Skin epidermis (tissue), 12 donors: ENCODE measurements around the gene DLG1.
A peak's percentile ranks its signal among the peaks of the same experiment; 100 is the strongest.

ENCODE experiments used
- H3K27ac ChIP-seq, 21 experiments: fragments of 200-600 bp; sonication (generic) in 11 of 21; one replicate each; pipeline ENCODE4 v1.5.0; 2020; ENCODE audit warnings: mild to moderate bottlenecking in 3 of 21, inconsistent platforms in 2 of 21, moderate library complexity in 2 of 21
- H3K4me3 ChIP-seq, 7 experiments: fragments of 200-600 bp; sonication (generic) in 2 of 7; one replicate each; pipeline ENCODE4 v1.5.0; 2020; ENCODE audit warnings: inconsistent platforms in 2 of 7, mild to moderate bottlenecking in 2 of 7, moderate library complexity in 1 of 7

DLG1 gene

DNA sequence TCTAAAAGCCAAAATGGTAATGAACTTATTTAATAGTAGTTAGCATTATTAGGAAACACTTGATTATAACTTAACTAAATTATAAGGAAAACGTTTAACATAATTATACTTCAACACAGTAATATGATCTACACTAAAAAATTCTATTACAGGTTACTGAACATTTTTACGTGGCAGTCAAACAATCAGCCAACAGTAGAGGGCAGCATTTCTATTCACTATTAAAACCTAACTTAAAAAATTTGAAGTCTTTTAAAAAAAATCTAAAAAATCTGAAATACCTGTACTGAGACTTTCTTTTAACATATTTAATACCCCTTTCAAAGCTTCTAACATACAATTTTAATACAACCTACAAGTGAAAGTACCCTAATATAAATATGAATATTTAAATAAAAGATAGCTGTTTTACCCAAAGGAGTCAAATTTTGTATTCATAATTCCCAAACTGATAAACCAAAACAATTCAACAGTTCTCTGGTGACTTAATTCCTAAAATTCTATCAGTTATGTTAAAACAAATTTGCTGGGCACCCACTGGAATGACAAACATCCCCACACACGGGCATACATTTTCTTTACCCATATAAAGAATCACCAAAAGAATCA lies 41.5 kb downstream of the DLG1 start:
- H3K4me3 ChIP-seq: no peak overlapping the region
- peak overlapping the region in 1 of 21 experiments; percentile 5 for H3K27ac ChIP-seq

DNA sequence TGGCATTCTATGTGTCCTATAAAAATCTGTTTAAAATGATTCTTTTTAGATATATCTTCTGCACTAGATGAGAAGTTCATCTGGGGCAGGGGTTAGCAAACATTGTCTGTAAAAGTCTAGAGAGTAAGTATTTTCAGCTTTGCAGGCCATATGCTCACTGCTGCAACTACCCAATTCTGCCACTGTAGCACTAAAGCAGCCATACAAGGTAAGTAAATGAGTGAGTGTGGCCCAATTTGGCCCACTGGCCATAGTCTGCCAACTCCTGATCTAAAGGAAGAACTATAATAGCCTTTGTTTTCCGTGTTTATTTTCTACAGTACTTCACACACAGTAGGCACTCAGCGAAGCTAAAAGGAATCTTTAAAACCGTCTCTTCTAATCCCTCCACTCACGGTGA lies 42.3 kb downstream of the DLG1 start:
- no peak overlapping the region for H3K4me3 ChIP-seq
- no peak overlapping the region for H3K27ac ChIP-seq

DNA sequence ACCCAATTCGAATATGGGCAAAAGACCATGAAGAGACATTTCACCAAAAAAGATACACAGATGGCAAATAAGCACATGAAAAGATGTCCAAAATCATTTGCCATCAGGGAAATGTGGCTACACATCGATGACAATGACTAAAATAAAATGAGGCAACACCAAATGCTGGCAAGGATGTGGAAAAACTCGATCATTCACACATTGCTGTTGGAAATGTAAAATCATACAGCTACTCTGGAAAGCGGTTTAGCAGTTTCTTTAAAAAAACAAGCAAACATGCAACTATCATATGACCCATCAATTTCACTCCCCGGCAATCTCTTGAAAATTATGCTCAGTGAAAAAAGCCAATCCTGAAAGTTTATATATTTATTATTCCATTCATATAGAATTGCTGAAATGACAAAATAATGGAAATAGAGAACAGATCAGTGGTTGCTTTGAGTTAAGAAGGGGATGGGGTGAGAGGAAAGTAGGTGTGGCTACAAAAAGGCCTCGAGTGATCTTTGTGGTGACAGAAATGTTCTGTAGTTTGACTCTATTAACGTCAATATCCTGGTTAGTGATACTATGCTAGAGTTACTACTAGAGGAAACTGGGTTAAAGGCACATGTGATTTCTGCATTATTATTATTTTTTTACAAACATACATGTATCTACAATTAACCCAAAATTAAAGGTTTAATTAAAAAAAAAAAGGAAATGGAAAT lies 45.0 kb downstream of the DLG1 start:
- H3K4me3 ChIP-seq: no peak overlapping the region
- H3K27ac ChIP-seq: no peak overlapping the region

DNA sequence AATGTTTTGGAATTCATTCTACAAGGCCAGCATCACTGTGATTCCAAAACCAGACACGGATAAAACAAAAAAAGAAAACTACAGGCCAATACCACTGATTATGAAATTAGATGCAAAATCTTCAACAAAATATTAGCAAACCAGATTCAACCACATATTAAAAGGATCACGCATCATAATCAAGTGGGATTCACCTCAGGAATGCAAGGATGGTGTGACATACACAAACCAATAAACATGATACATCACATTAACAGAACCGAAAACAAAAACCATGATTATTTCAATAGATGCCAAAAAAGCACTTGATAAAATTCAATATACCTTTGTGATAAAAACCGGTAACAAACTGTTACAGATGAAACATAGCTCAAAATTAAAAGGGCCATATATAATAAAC lies 48.9 kb downstream of the DLG1 start:
- Histone ChIP-seq H3K27ac (no peak overlapping the region), H3K4me3 (no peak overlapping the region)

DNA sequence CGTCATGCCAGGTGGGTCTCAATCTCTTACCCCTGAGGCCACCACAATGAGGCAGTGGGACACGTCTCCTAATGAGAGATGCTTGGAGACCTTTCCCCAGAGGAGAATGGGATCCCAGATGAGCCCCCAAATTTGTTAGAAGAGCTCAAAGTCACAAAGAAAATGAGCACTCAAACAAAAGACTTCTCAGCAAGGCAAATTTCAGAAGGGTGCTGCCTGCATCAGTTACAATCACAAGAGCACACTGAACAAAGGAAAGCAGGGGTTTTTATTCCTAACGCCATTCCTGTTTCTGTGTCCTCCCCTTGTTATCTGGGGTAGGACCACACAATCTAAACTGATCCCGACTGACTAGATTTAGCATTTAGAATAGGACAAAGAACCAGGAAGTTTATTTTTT lies 50.1 kb downstream of the DLG1 start:
- H3K4me3 ChIP-seq: no peak overlapping the region

DNA sequence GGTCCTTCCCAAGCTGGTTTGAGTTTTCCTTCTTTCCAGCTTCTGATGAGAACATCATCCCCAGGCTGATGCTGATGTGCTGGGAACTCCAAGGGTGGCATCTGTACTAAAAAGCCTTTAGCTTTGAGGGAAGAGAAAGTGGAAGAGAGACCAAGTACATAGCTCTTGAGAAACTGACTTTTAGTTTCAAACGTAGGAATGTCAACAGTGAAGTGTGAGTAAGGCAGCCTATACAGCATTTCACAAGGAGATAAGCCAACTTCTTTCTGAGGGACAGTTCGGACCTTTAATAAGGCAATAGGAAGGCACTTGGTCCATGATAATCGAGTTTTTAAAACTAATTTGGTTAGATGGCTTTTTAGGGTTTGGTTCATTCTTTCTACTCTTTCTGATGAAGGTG lies 53.7 kb downstream of the DLG1 start:
- no peak overlapping the region for H3K4me3 ChIP-seq
- no peak overlapping the region for H3K27ac ChIP-seq

More for the DNA sequence above, 50.1 kb downstream of the DLG1 start:
- no peak overlapping the region for H3K27ac ChIP-seq

DNA sequence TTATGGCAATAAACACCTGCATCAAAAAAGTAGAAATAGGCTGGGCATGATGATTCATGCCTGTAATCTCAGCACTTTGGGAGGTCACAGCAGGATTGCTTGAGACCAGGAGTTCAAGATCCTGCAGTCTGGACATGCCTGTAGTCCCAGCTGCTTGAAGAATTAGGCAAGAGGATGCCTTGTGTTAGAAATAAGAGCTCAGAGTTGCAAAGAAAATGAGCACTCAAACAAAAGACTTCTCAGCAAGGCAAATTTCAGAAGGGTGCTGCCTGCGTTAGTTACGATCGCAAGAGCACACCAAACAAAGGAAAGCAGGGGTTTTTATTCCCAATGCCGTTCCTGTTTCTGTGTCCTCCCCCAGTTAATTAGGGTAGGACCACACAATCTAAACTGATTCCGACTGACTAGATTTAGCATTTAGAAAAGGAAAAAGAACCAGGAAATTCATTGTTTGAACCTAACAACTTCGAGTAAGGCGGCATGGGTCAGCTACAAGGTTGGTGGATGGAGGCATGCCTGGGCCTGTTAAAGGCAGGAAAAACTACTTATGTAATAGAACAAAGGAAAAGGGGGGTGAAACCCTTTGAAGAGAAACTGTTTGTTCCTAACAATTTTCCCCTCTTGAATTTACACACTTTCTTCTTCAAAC lies 55.5 kb downstream of the DLG1 start:
- Histone ChIP-seq H3K4me3 (no peak overlapping the region), H3K27ac (no peak overlapping the region)

DNA sequence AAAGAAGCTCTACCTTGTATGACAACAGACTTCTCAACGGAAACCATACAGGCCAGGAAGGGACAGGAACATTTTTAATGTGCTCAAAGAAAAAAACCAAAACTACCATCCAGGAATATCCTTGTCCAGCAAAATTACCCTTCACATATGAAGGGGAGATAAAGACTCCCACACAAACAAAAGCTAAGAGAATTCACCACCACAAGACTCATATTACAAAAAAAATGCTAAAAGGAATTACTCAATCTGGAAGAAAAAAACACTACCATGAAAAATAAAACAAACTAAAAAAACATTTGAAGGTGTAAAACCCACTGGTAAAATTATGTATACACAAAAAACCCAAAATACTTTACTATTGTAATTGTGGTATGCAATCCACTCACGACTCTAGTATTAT lies 57.2 kb downstream of the DLG1 start:
- H3K27ac ChIP-seq: no peak overlapping the region
- no peak overlapping the region for H3K4me3 ChIP-seq

DNA sequence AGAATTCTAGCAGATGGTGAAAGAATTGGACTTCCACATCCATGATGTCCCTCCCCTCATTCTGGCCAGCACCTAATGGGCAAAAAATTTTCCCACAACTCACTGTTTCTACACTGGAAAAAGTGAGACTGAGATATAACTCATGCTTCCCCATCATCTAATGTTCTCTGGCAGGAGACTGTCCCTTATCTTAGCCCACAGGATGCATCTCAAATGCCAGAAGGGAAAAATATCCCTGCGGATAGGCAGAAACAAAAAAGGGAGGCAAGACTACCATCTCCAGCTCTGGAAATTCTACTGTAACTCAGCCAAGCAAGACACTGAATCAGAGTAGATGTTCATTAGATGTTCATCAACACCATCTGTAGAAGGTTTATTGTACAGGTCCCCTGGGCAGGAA lies 58.6 kb downstream of the DLG1 start:
- H3K27ac ChIP-seq: no peak overlapping the region
- no peak overlapping the region for H3K4me3 ChIP-seq

DNA sequence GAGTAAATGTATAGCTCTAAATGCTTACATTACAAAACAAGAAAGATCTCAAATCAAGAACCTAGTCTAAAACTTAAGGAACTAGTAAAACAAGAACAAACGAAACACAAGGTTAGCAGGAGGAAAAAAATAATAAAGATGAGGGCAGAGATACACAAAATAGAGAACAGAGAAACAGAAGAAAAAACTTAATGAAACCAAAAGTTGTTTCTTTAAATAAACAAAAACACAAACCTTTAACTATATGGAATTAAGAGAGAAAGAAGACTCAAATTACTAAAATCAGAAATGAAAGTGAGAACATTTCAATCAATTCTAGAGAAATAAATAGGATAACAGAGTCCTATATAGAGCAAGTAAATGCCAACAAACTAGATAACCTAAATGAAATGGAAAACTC lies 59.6 kb downstream of the DLG1 start:
- Histone ChIP-seq H3K4me3 (no peak overlapping the region), H3K27ac (no peak overlapping the region)

DNA sequence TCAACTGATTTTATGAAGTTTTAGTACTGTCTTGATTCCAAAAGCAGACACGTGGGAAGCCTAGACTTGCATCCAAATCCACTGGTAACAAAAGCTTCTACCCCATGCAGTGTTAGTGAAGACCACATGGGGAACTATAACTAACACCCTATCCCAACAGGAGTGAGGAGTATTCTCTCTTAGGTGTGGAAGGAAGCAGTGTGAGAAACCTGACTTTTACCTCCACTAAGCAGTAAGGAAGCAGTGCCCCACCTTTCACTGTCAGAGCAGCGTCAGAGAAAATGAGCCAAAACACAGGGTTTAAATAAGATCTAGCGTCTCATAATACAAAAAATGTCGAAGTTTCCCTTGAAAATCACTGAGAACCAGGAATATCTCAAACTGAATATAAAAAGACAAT lies 60.5 kb downstream of the DLG1 start:
- no peak overlapping the region for H3K27ac ChIP-seq

DNA sequence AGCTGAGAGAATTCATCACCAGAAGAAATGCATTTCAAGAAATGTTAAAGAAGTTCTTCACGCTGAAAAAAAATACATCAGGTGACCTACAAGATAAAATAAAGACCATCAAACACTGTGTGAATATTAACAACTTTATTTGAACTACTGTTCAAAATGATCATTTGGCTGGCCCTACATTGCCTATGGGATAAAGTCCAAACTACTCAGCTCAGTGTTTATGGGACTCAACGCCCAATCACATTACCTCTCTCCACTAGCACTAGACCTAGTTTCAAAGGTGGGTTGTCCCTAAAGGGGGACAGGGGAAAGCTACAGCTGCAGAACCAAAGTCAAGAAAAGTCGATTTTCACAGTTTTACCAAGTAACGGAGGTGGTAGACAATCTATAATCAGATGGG lies 62.0 kb downstream of the DLG1 start:
- Histone ChIP-seq H3K4me3 (no peak overlapping the region), H3K27ac (no peak overlapping the region)

More for the DNA sequence above, 60.5 kb downstream of the DLG1 start:
- no peak overlapping the region for H3K4me3 ChIP-seq

DNA sequence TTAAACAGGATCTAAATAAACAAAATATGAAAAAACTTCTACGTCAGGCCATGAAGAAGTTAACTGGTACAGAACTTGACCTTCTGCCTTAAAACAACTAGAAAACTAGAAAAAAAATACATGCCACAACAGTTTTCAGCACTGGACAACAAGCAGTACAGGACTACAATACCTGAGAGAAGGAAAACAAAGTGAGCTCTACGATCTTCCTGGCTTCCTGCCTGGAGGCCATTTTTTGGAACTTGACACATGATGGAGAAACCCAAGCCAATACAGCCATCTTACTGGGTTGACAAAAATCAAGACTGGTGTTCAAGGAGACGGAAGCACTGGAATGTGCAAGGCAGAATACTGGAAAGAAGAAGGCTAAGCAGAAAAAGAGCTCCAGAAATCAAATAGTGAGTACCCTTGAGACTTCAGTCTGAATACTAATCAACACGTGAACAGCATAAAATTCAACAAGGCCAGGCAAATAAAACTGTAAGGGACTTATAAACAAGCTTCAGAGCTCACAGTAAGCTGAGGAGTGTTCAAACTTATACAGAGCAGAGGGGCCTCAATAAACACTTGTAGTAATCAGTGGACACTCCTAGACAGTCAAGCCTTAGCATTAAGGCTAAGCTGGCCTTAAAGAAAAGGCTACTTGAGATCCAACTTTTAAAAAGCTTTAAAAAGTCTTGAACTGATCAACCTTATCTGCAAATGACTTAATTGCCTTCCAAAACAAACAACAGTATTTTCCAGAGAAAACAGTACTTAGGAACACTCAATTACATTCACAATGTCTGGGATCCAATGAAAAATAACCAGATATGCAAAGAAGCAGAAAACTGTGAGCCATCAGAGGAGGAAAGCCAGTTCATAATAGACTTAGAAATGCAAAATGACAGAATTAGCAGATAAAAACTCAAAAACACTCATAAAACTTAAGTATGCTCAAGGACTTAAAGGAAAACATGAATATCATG lies 63.2 kb downstream of the DLG1 start:
- no peak overlapping the region for H3K27ac ChIP-seq

DNA sequence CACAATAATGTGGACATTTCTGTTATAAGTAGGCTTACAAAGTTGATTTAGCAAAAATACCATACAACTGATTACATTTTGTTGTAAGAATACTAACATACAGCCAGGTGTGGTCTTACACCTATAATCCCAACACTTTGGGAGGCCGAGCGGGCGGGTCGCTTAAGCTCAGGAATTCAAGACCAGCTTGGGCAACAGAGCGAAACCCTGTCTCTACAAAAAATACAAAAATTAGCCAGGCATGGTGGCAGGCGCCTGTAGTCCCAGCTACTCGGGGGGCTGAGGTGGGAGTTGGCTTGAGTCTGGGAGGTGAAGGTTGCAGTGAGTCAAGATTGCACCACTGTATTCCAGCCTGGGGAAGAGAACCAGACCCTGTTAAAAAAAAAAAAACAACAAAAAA lies 67.1 kb downstream of the DLG1 start:
- H3K27ac ChIP-seq: no peak overlapping the region
- no peak overlapping the region for H3K4me3 ChIP-seq

More for the DNA sequence above, 63.2 kb downstream of the DLG1 start:
- H3K4me3 ChIP-seq: no peak overlapping the region

DNA sequence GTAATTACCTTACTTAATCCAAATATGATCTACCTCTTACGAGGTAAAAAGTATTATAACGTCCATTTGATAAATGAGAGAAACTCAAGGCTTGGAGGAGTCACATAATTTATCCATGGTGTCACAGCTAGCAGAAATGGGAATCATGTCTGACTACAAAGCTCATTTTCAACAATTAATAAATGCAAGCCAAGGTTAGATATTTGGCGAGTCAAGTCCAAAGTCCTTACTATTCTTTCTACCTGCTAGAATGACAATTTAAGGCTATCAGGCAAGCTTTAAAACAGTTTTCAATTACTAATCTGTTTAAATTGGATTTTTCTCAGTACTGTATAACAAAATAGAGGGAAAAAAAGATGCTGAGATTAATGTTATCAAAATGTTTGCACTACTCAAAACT lies 68.6 kb downstream of the DLG1 start:
- no peak overlapping the region for H3K4me3 ChIP-seq
- H3K27ac ChIP-seq: no peak overlapping the region

DNA sequence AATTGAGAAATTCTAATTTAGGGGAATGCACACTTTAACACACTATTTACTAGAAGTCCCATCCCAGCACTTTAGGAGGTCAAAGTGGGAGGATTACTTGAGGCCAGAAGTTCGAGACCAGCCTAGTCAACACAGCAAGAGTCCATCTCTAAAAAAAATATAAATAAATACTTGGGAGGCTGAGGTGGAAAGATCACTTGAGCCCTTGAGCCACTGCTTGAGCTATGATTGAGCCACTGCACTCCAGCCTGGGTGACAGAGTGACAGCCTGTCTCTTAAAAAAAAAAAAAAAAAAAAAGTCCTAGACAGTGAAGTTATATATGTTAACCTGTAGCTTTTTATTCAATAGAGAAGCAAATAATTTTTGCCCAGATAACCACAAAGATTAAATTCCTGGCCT lies 69.2 kb downstream of the DLG1 start:
- no peak overlapping the region for H3K4me3 ChIP-seq

DNA sequence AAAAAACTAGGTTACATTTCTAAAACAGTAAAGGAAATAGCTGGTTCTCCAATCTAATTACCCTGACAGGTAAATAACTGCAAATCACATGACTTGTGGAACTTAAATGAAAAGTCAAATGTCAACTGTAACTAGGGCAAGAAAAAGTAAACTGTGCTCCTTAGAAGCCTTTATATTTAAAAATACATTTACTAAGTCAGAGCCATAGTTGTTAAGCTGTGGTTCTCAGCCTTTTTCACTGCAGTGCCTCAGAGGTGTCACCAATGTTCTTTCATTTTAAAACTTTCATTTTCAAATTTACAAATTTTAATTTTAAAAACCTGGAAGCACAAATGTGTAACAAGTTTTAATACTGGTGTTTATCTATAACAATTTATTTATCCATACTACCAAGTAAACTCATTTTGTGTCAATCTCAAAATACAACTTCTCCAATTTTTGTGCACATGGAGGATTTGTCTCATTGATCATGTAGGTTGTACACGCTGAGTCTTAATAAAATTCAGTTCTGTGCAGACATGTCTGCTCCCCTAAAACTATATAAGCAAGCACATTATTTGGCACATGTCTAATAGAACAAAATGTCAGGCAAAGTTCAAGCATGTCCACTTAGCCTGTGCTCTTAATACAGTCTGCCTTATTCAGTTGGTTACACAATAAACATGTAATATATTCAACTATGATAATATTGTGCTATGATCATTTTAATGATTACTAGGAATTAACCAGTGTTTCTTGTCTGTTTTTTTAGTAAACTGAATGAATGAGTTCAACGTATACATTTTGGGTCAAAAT lies 70.4 kb downstream of the DLG1 start:
- Histone ChIP-seq H3K27ac (no peak overlapping the region), H3K4me3 (no peak overlapping the region)

More for the DNA sequence above, 69.2 kb downstream of the DLG1 start:
- no peak overlapping the region for H3K27ac ChIP-seq

DNA sequence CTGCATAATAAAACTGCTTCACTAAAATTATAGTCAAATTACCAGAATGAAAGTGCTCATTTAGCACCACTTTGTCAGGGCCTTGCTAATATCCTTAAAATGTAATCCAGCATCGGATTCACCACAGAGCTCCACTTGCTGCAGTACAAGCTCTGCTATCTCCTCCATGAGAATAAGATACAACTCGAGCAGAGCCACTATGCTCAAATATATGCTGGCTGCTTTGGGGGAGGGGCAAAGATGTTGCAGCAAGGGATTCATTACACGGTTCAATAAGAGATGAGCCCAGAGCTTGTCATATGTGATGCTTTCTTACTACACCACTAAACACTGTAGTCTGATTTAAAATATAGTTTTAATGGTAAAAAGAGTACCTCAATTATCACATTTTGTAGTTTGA lies 72.2 kb downstream of the DLG1 start:
- Histone ChIP-seq H3K4me3 (no peak overlapping the region), H3K27ac (no peak overlapping the region)

DNA sequence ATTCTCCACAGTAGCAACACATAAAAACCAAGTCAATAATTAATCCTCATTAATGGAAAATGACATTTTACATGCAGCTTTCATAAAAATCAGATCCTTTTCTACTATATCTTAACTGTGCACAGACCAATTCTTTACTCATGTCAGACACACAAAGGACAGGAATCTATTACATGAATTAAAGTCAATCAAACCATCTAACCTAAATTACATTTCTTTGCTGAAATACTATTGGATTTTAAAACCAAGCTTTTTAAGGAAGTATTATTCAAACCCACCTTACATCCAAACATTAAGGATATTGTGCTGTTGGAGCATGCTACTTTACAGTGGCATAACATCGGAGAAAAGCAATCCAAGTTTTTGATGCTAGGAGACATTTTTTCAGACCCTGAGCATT lies 72.8 kb downstream of the DLG1 start:
- Histone ChIP-seq H3K27ac (no peak overlapping the region), H3K4me3 (no peak overlapping the region)
